ENCODE results near the gene FLVCR1.
"Not testable (repeated sequence)": the region's sequence is repeated elsewhere in the genome, so short reads cannot be mapped to it uniquely, and the experiment has no call there.

Gene FLVCR1

GRCh38 chr1:212860713-212861581 lies 2.9 kb downstream of the FLVCR1 start:
- no peak for DNase-seq (ENCODE audit: low read depth in 1 of 2, low spot score in 1 of 2)

DNA sequence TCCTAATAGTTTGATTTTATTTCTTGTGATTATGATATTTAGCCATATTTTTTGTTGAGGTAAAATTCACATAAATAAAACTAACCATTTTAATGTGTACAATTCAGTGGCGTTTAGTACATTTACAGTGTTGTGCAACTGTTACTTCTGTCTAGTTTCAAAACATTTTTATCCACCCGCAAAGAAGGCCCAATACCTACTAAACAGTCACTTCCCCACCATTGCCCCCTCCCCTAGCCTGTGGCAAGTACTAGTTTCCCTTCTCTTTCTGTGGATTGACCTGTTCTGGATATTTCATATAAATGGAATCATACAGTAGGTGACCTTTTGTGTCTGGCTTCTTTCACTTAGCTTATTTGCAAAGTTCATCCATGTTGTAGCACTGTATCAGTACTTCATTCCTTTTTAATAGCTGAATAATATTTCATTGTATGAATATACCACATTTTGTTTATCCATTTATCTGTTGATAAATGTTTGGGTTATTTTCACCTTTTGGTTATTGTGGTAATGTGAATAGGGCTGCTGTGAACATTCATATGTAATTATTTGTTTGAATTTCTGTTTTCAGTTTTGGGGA lies 4.1 kb downstream of the FLVCR1 start:
- no peak for DNase-seq (ENCODE audit: low read depth in 1 of 2, low spot score in 1 of 2)

GRCh38 chr1:212863345-212863744 lies 5.3 kb downstream of the FLVCR1 start:
- DNase-seq (ENCODE audit: low read depth in 1 of 2, low spot score in 1 of 2): not testable (repeated sequence)

DNA sequence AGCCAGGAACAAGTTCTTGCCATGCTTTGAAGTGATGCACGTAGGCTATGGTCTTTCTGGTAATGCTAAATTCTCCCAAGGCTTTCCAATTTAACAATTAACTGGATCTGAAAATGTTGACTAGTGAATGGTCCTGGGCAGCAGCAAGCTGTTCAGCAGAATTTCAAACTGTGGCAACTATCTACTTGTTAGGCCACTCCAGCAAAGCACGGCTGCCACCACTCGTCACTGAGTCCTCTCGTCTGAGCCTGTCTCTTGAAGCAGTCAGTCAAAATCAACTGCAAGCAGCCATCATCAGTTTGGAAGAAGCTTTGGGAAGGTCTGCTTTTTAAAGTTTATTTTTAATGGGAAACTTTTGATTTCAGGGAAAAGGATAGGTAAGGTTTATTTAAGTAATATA lies 6.1 kb downstream of the FLVCR1 start:
- no peak for DNase-seq (ENCODE audit: low read depth in 1 of 2, low spot score in 1 of 2)

DNA sequence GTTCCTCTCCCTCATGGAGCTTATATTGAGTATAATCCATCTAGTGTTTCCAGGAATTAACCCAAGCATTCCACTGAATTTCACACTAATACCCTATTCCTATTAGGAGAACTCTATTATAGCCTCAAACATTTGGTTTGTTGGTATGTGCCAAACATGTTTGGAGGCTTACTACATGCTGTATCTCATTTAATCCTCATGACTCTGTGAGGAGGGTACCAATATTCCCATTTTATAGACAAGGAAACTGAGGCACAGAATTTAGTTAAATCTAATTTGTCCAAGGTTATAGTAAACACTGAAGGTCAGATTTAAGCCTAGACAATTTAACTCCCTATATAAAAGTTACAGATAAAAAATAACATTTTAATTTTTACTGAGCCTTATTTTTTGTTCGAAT lies 9.1 kb downstream of the FLVCR1 start:
- DNase-seq (ENCODE audit: low read depth in 1 of 2, low spot score in 1 of 2): no peak

DNA sequence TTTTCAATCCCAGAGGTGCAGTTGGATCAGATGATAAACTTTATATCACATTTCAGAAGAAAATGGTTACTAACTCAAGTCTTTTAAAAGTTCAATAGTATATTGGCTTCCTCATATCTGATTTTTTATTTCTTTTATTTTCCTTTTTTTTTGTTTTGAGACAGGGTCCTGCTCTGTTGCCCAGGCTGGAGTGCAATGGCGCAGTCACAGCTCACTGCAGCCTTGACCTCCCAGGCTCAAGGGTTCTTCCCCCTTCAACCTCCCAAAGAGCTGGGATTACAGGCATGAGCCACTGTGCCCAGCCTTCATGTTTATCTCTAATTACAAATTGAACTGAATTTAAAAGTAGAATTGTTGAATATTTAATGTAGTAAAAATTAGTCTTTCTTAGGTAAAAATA lies 13.9 kb downstream of the FLVCR1 start:
- DNase-seq (ENCODE audit: low read depth in 1 of 2, low spot score in 1 of 2): no peak

GRCh38 chr1:212873518-212873917 lies 15.4 kb downstream of the FLVCR1 start:
- no peak for DNase-seq (ENCODE audit: low read depth in 1 of 2, low spot score in 1 of 2)

DNA sequence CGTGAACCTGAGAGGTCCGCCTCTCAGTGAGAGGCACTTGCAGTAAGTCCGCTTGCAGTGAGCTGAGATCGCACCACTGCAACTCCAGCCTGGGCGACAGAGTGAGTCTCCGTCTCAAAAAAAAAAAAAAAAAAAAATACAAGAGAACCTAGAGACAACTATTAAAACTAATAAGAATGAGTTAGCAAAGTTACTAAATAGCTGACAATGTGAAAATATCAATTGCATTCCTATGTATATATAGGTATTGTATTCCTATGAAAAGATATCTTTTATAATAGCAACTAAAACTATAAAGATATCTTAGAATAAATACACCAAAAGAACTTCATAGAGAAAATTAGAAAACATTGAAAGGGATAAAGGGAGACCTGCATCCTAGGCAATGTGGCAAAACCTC lies 20.3 kb downstream of the FLVCR1 start:
- no peak for DNase-seq (ENCODE audit: low read depth in 1 of 2, low spot score in 1 of 2)

DNA sequence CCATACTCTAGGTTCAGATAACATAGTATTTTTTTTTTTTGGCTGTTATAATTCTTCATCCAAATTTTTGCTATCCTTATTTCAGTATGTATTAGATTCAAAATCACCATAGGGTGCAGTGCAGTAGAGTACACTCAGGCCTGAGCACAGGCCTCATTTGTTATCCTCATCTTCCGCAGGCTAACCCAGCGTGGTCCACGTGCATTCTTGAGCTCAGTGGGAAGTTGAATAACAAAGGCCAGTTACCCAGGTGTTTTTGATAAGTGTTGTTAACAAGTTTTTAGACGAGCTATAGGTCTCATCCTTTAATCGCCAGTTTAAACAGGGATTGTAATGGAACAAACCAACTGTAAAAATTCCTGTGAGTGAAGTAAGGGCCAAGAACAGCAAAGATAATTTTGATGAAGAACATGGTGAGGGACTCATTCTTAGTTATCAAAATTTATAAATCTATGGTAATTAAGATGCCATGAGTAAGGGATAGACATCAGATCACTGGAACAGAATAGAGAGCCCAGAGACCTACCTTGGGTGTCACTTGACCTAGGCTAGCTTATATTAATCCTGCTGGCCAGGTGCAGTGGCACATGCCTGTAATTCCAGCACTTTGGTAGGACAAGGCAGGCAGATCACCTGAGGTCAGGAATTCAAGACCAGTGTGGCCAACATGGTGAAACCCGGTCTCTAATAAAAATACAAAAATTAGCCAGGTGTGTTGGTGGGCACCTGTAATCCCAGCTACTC lies 22.0 kb downstream of the FLVCR1 start:
- DNase-seq (ENCODE audit: low read depth in 1 of 2, low spot score in 1 of 2): no peak

DNA sequence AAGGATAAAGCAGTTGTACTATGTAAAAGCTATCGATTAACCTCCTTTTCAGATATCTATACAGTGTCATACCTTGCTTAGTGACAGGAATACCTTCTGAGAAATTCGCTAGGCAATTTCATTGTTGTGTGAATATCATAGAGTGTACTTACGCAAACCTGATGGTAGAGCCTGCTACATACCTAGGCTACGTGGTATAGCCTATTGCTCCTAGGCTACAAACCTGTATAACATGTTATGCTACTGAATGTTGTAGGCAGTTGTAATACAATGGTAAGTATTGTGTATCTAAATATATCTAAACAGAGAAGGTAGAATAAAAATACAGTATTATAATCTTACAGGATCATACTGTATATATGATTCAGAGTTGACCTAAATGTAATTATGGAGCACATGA lies 26.5 kb downstream of the FLVCR1 start:
- DNase-seq (ENCODE audit: low read depth in 1 of 2, low spot score in 1 of 2): no peak

GRCh38 chr1:212892108-212892507 lies 34.0 kb downstream of the FLVCR1 start:
- DNase-seq (ENCODE audit: low read depth in 1 of 2, low spot score in 1 of 2): no peak

DNA sequence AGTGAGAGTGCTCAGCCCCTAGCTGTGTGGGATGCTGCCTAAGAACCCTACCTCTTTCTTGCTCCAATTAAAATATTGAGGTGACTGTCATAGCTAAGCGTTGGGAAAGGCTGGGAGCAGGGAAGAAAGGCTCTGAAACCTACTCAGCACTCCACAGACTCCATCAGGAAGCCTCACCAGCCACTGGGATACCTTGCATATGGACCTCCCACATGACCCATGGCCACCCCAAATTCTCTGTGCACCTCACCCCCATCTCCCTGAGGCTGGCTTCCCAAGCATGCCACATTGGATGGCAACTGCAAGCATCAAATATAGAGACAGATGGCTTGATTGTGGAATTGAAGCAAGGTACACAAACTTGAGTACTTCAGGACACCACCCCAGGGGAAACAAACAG lies 41.8 kb downstream of the FLVCR1 start:
- DNase-seq (ENCODE audit: low read depth in 1 of 2, low spot score in 1 of 2): no peak

- DNase-seq (ENCODE audit: low read depth in 1 of 2, low spot score in 1 of 2): no peak
These were observed 43.2 kb downstream of the FLVCR1 start for GRCh38 chr1:212901290-212901689.

GRCh38 chr1:212902054-212902453 lies 44.0 kb downstream of the FLVCR1 start:
- DNase-seq (ENCODE audit: low read depth in 1 of 2, low spot score in 1 of 2): no peak

GRCh38 chr1:212903664-212904063 lies 45.6 kb downstream of the FLVCR1 start:
- no peak for DNase-seq (ENCODE audit: low read depth in 1 of 2, low spot score in 1 of 2)

DNA sequence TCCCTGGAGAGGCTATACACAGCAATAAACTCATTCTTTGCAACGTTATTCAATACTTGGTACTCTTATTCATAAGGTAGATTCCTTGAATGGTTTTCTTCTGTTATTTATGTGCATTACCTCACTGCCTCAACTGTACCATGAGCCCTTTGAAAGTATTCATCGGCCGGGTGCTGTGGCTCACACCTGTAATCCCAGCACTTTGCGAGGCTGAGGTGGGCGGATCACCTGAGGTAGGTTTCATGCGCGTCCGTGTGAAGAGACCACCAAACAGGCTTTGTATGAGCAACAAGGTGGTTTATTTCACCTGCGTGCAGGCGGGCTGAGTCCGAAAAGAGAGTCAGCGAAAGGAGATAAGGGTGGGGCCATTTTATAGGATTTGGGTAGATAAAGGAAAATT lies 50.0 kb downstream of the FLVCR1 start:
- not testable (repeated sequence) for DNase-seq (ENCODE audit: low read depth in 1 of 2, low spot score in 1 of 2)

DNA sequence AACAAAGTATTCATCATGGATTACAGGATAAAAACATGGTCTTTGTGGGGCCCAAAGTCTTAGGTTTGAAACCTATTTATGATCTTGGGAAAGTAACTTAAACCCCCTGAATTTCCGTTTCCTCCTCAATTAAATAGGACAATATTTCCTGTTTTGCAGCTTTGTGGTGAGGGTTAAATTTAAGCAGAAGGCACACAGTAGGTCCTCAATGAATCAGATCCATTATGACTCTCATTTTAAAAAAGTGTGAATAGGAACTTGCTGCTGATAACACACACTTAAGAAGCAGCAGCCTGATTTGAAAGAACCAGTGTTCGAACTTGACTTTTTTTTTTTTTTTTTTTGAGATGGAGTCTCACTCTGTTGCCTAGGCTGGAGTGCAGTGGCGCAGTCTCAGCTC lies 50.9 kb downstream of the FLVCR1 start:
- DNase-seq (ENCODE audit: low read depth in 1 of 2, low spot score in 1 of 2): no peak

DNA sequence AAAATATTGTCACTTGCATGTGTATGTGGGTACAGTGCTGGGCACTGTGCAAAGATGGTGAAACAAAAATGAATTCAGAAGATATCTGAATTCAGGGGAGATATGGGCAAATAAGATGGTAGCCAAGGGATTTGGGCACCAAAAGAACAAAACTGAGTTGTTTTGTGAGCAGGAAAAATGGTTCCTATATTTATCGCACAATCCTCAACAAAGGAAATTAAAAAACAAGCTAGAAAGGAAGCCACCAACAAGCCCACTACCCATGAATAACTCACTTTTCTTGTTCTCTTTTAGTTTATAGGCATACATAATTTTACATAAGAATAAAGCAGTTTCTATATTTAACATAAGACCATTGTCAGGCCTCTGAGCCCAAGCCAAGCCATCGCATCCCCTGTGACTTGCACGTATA lies 51.6 kb downstream of the FLVCR1 start:
- DNase-seq (ENCODE audit: low read depth in 1 of 2, low spot score in 1 of 2): no peak

DNA sequence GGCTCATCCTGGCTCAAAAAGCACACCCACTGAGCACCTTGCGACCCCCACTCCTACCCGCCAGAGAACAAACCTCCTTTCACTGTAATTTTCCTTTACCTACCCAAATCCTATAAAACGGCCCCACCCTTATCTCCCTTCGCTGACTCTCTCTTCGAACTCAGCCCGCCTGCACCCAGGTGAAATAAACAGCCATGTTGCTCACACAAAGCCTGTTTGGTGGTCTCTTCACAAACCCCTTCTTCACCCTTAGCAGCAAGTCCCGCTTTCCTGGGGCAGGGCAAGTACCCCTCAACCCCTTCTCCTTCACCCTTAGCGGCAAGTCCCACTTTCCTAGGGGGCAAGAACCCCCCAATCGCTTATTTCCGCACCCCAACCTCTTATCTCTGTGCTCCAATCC lies 52.1 kb downstream of the FLVCR1 start:
- not testable (repeated sequence) for DNase-seq (ENCODE audit: low read depth in 1 of 2, low spot score in 1 of 2)

- not testable (repeated sequence) for DNase-seq (ENCODE audit: low read depth in 1 of 2, low spot score in 1 of 2)
These were observed 55.6 kb downstream of the FLVCR1 start for GRCh38 chr1:212913638-212914037.

- not testable (repeated sequence) for DNase-seq (ENCODE audit: low read depth in 1 of 2, low spot score in 1 of 2)
These were observed 56.0 kb downstream of the FLVCR1 start for GRCh38 chr1:212914110-212914509.

DNA sequence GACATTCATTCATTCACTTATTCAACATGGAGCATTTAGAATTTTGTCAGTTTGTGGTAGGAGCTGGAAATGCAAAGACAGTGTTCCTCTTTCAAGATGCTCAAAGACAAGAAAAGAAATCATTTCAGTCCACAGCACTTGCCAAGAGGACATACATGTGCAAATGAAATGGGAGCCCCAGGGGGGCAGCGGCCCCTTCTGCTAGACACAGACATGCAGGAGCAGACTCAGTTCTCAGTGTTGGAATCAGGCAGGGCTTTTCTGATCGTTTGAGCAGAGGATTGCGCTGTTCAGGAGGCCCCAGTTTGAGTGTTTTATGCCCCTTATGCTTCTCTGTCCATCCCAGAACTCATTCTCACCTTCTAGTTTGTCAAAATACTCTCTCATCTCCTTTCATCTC lies 56.7 kb downstream of the FLVCR1 start:
- no peak for DNase-seq (ENCODE audit: low read depth in 1 of 2, low spot score in 1 of 2)
